Duodenal mucosa (tissue), 2 donors: ENCODE results near the gene LPCAT3.
A peak's percentile ranks its signal among the peaks of the same experiment; 100 is the strongest.

ENCODE experiments used
- H3K27ac ChIP-seq: one replicate; pipeline ENCODE4 v1.7.0; 2013; ENCODE audit warnings: low read depth, low read length
- H3K27me3 ChIP-seq, 2 donors: one replicate each; pipeline ENCODE4 v1.7.0; 2013; ENCODE audit warnings: low read length in 2 of 2, control low read depth in 1 of 2; ENCODE audit not compliant: insufficient read depth in 2 of 2, control insufficient read depth in 1 of 2
- H3K36me3 ChIP-seq, 2 donors: one replicate each; pipeline ENCODE4 v1.7.0; 2013; ENCODE audit warnings: low read length in 2 of 2, control low read depth in 1 of 2; ENCODE audit not compliant: insufficient read depth in 2 of 2, control insufficient read depth in 1 of 2
- H3K4me1 ChIP-seq, 2 donors: one replicate each; pipeline ENCODE4 v1.7.0; 2013; ENCODE audit warnings: low read length in 2 of 2, control low read depth in 1 of 2; ENCODE audit not compliant: insufficient read depth in 2 of 2, control insufficient read depth in 1 of 2
- H3K4me3 ChIP-seq, 2 donors: one replicate each; pipeline ENCODE4 v1.7.0; 2013; ENCODE audit warnings: low read length in 2 of 2, low read depth in 1 of 2
- H3K9ac ChIP-seq, 2 donors: one replicate each; pipeline ENCODE4 v1.7.0; 2013; ENCODE audit warnings: low read length in 2 of 2, low read depth in 1 of 2
- H3K9me3 ChIP-seq, 2 donors: one replicate each; pipeline ENCODE4 v1.7.0; 2013; ENCODE audit warnings: low read length in 2 of 2, control low read depth in 1 of 2; ENCODE audit not compliant: control insufficient read depth in 1 of 2

The LPCAT3 gene

GRCh38 chr12:6980075-6980474 lies 38.2 kb downstream of the LPCAT3 start:
- Histone ChIP-seq H3K4me1 (peaks cover 41 to 50% of the 10 kb centered on the region in 2 donors), H3K36me3 (peaks cover 50 to 69% of the 10 kb centered on the region in 2 donors), H3K27me3 (no peaks in the 10 kb centered on the region), H3K9ac (no peak overlapping the region), H3K9me3 (no peaks in the 10 kb centered on the region), H3K27ac (no peak overlapping the region), H3K4me3 (no peak overlapping the region)

GRCh38 chr12:6979453-6979852 lies 38.8 kb downstream of the LPCAT3 start:
- Histone ChIP-seq H3K4me3 (no peak overlapping the region), H3K27ac (no peak overlapping the region), H3K4me1 (peaks cover 41 to 47% of the 10 kb centered on the region in 2 donors), H3K9me3 (no peaks in the 10 kb centered on the region), H3K36me3 (peaks cover 57 to 75% of the 10 kb centered on the region in 2 donors), H3K9ac (no peak overlapping the region), H3K27me3 (no peaks in the 10 kb centered on the region)

- no peak overlapping the region for H3K4me3 ChIP-seq
- peaks cover 58 to 80% of the 10 kb centered on the region in 2 donors for H3K36me3 ChIP-seq
- H3K27ac ChIP-seq = no peak overlapping the region
- H3K9me3 ChIP-seq = no peaks in the 10 kb centered on the region
- peaks cover 37 to 42% of the 10 kb centered on the region in 2 donors for H3K4me1 ChIP-seq
- no peak overlapping the region for H3K9ac ChIP-seq
- no peaks in the 10 kb centered on the region for H3K27me3 ChIP-seq
These were observed 39.3 kb downstream of the LPCAT3 start for GRCh38 chr12:6979021-6979420.

GRCh38 chr12:6978611-6979011 lies 39.7 kb downstream of the LPCAT3 start:
- Histone ChIP-seq H3K27ac (no peak overlapping the region), H3K36me3 (peaks cover 58 to 84% of the 10 kb centered on the region in 2 donors)

GRCh38 chr12:6978188-6978587 lies 40.1 kb downstream of the LPCAT3 start:
- peaks cover 55 to 84% of the 10 kb centered on the region in 2 donors for H3K36me3 ChIP-seq
- peaks cover 34 to 42% of the 10 kb centered on the region in 2 donors for H3K4me1 ChIP-seq
- no peak overlapping the region for H3K4me3 ChIP-seq
- H3K9me3 ChIP-seq = no peaks in the 10 kb centered on the region
- H3K27ac ChIP-seq = no peak overlapping the region
- no peaks in the 10 kb centered on the region for H3K27me3 ChIP-seq
- no peak overlapping the region for H3K9ac ChIP-seq

More at GRCh38 chr12:6978611-6979011, 39.7 kb downstream of the LPCAT3 start:
- Histone ChIP-seq H3K9me3 (no peaks in the 10 kb centered on the region), H3K27me3 (no peaks in the 10 kb centered on the region), H3K9ac (no peak overlapping the region), H3K4me1 (peaks cover 37 to 42% of the 10 kb centered on the region in 2 donors), H3K4me3 (no peak overlapping the region)

- Histone ChIP-seq H3K36me3 (peaks cover 53 to 83% of the 10 kb centered on the region in 2 donors), H3K9ac (no peak overlapping the region), H3K9me3 (no peaks in the 10 kb centered on the region), H3K27ac (no peak overlapping the region), H3K27me3 (no peaks in the 10 kb centered on the region), H3K4me3 (no peak overlapping the region), H3K4me1 (peaks cover 32 to 42% of the 10 kb centered on the region in 2 donors)
These were observed 40.6 kb downstream of the LPCAT3 start for GRCh38 chr12:6977653-6978052.

- Histone ChIP-seq H3K9me3 (no peaks in the 10 kb centered on the region), H3K36me3 (peaks cover 40 to 62% of the 10 kb centered on the region in 2 donors), H3K9ac (no peak overlapping the region), H3K4me1 (peaks cover 20 to 32% of the 10 kb centered on the region in 2 donors), H3K27ac (no peak overlapping the region), H3K4me3 (no peak overlapping the region), H3K27me3 (no peaks in the 10 kb centered on the region)
These were observed 42.8 kb downstream of the LPCAT3 start for GRCh38 chr12:6975297-6976032.

- H3K27ac ChIP-seq = no peak overlapping the region
- H3K27me3 ChIP-seq = no peaks in the 10 kb centered on the region
- peaks cover 40 to 55% of the 10 kb centered on the region in 2 donors for H3K36me3 ChIP-seq
- H3K4me3 ChIP-seq = no peak overlapping the region
- no peak overlapping the region for H3K9ac ChIP-seq
- no peaks in the 10 kb centered on the region for H3K9me3 ChIP-seq
- H3K4me1 ChIP-seq = peaks cover 14 to 27% of the 10 kb centered on the region in 2 donors
These were observed 44.1 kb downstream of the LPCAT3 start for GRCh38 chr12:6974180-6974579.

- Histone ChIP-seq H3K36me3 (peaks cover 36 to 53% of the 10 kb centered on the region in 2 donors), H3K9ac (peak overlapping the region; percentile 90 to 94), H3K27me3 (no peaks in the 10 kb centered on the region), H3K4me1 (peaks cover 43 to 58% of the 10 kb centered on the region in 2 donors), H3K4me3 (peak overlapping the region; percentile 93 to 100), H3K9me3 (no peaks in the 10 kb centered on the region), H3K27ac (peak overlapping the region; percentile 84)
These were observed 48.2 kb downstream of the LPCAT3 start for GRCh38 chr12:6970096-6970527.

- H3K27me3 ChIP-seq = no peaks in the 10 kb centered on the region
- H3K36me3 ChIP-seq = peaks cover 28 to 45% of the 10 kb centered on the region in 2 donors
- H3K27ac ChIP-seq = no peak overlapping the region
- H3K9ac ChIP-seq = peak overlapping the region; percentile 52 to 94
- no peaks in the 10 kb centered on the region for H3K9me3 ChIP-seq
- peak overlapping the region; percentile 93 to 100 for H3K4me3 ChIP-seq
- peaks cover 50 to 68% of the 10 kb centered on the region in 2 donors for H3K4me1 ChIP-seq
These were observed 49.9 kb downstream of the LPCAT3 start for GRCh38 chr12:6968426-6968825.
